Hematopoietic multipotent progenitor cell treated with erythropoietin and hydrocortisone succinate and interleukin-3 and kit ligand, for 6 days (in vitro differentiated cells): Measurements from ENCODE around the gene RHBDL2.
"Not testable (repeated sequence)": the region's sequence is repeated elsewhere in the genome, so short reads cannot be mapped to it uniquely, and the experiment has no call there.

Experiments
- DNase-seq: peaks from one replicate; pipeline ENCODE4 v3.0.0-alpha.2; 2015

The RHBDL2 gene

GRCh38 chr1:38941527-38942019 lies at the start of gene RHBDL2:
Gene RHBDL2, minus strand, starts transcription at chr1:38941830. Its CDS starts 22,618 bp downstream, at chr1:38919212.
- DNase-seq: no peak

- peak; percentile 95 for DNase-seq
Measured at GRCh38 chr1:38990738-38991637, 49.4 kb upstream of the RHBDL2 start, which contains the start of gene AKIRIN1. Gene AKIRIN1, plus strand, starts transcription at chr1:38991276. Its CDS starts 105 bp downstream, at chr1:38991381.

- peak; percentile 52 for DNase-seq
Measured at GRCh38 chr1:38990386-38990737, 48.7 kb upstream of the RHBDL2 start.

GRCh38 chr1:38989979-38990378 lies 48.3 kb upstream of the RHBDL2 start:
- no peak for DNase-seq

- not testable (repeated sequence) for DNase-seq
Measured at GRCh38 chr1:38979380-38979779, 37.8 kb upstream of the RHBDL2 start.

GRCh38 chr1:38978245-38978542 lies 36.6 kb upstream of the RHBDL2 start:
- DNase-seq: not testable (repeated sequence)

GRCh38 chr1:38977399-38978244 lies 36.0 kb upstream of the RHBDL2 start:
- DNase-seq: not testable (repeated sequence)

GRCh38 chr1:38973659-38974437 lies 32.2 kb upstream of the RHBDL2 start:
- no peak for DNase-seq

GRCh38 chr1:38973145-38973544 lies 31.5 kb upstream of the RHBDL2 start:
- peak; percentile 49 for DNase-seq

GRCh38 chr1:38964140-38964548 lies 22.5 kb upstream of the RHBDL2 start:
- peak; percentile 59 for DNase-seq

GRCh38 chr1:38962560-38962959 lies 20.9 kb upstream of the RHBDL2 start:
- peak; percentile 24 for DNase-seq

- no peak for DNase-seq
Measured at GRCh38 chr1:38962113-38962512, 20.5 kb upstream of the RHBDL2 start.

GRCh38 chr1:38958967-38959366 lies 17.3 kb upstream of the RHBDL2 start:
- DNase-seq: peak; percentile 35

GRCh38 chr1:38953433-38953860 lies 11.8 kb upstream of the RHBDL2 start:
- DNase-seq: peak; percentile 34

- DNase-seq: no peak
Measured at GRCh38 chr1:38950553-38950952, 8.9 kb upstream of the RHBDL2 start.

- no peak for DNase-seq
Measured at GRCh38 chr1:38944547-38944946, 2.9 kb upstream of the RHBDL2 start.

- DNase-seq: no peak
Measured at GRCh38 chr1:38942664-38943428, 1.2 kb upstream of the RHBDL2 start.

- no peak for DNase-seq
Measured at GRCh38 chr1:38941093-38941492, 537 bp downstream of the RHBDL2 start.

- no peak for DNase-seq
Measured at GRCh38 chr1:38940339-38941047, 1.1 kb downstream of the RHBDL2 start.

- DNase-seq: no peak
Measured at GRCh38 chr1:38938722-38939260, 2.8 kb downstream of the RHBDL2 start.

GRCh38 chr1:38932571-38932970 lies 9.1 kb downstream of the RHBDL2 start:
- no peak for DNase-seq
